Right renal pelvis (tissue), 4 donors: ENCODE measurements around the gene OR1D5. TPM values are rescaled to one million over a fixed set of nuclear protein-coding genes. Genes with fewer than 3 reads are reported as not detected.

Source experiments
- polyA plus RNA-seq, 4 donors: library from polyadenylated mRNA; unstranded; fragments of 120-200 nt; gene quantifications; one replicate each; pipeline ENCODE4 v1.2.1, GENCODE V29; 2013; ENCODE audit not compliant: insufficient read length in 4 of 4

Gene OR1D5
- polyA plus RNA-seq, 4 donors = not detected

Other genes starting within 250 kb of the OR1D5 start
- gene OR1D2, start 40.8 kb upstream of the OR1D5 start, polyA plus RNA-seq = under 1 TPM in 2 of 4 donors, not detected in 2; 0.01 to 0.06 TPM
- not detected for gene OR1G1, start 63.9 kb upstream of the OR1D5 start, polyA plus RNA-seq
- not detected for gene OR1A2, start 133.9 kb upstream of the OR1D5 start, polyA plus RNA-seq
- gene OR1A1, start 144.1 kb upstream of the OR1D5 start, polyA plus RNA-seq = under 1 TPM in 2 of 4 donors, not detected in 2; 0.04 to 0.07 TPM
- gene OR3A1, start 234.8 kb upstream of the OR1D5 start, polyA plus RNA-seq = under 1 TPM; 0.12 to 0.16 (median 0.13) TPM